Gastroesophageal sphincter (tissue), 4 donors: ENCODE data around the gene ROBO1. TPM values are rescaled to one million over a fixed set of nuclear protein-coding genes. Genes with fewer than 3 reads are reported as not detected.

Experiments
- ATAC-seq: fragments of 150-250 bp; one replicate; pipeline ENCODE4 v1.9.1; 2016; ENCODE audit warnings: mild to moderate bottlenecking, moderate library complexity
- H3K27ac ChIP-seq, 4 donors: fragments of 200-600 bp; sonication (generic) in 3 of 4; 1 replicate in 3 of 4; 2 replicates in 1 of 4; pipeline ENCODE4 v1.5.1; 2016 to 2019
- H3K27me3 ChIP-seq: fragments of 200-600 bp; sonication (generic); one replicate; pipeline ENCODE4 v1.5.1; 2019
- H3K36me3 ChIP-seq, 2 donors: fragments of 200-600 bp; sonication (generic); one replicate each; pipeline ENCODE4 v1.5.1; 2019; ENCODE audit warnings: control low read depth in 1 of 2
- H3K4me1 ChIP-seq, 3 donors: fragments of 200-600 bp; sonication (generic); 1 replicate in 2 of 3; 2 replicates in 1 of 3; pipeline ENCODE4 v1.5.1; 2016 to 2019; ENCODE audit warnings: control low read depth in 2 of 3
- H3K4me3 ChIP-seq, 2 donors: fragments of 200-600 bp; sonication (generic); one replicate each; pipeline ENCODE4 v1.5.1; 2019; ENCODE audit warnings: mild to moderate bottlenecking in 1 of 2, moderate library complexity in 1 of 2
- H3K9me3 ChIP-seq, 3 donors: fragments of 200-600 bp; sonication (generic); one replicate each; pipeline ENCODE4 v1.5.1; 2017 to 2019; ENCODE audit warnings: control low read depth in 2 of 3
- EP300 ChIP-seq: sonication (generic); formaldehyde crosslinking; IDR thresholded peaks from one replicate; pipeline ENCODE4 v1.6.1; 2017; ENCODE audit warnings: antibody characterized with exemption, mild to moderate bottlenecking
- POLR2A ChIP-seq, 2 donors: fragments of 450-650 bp; IDR thresholded peaks; one replicate each; pipeline ENCODE4 v1.6.1; 2017; ENCODE audit warnings: antibody characterized with exemption in 2 of 2, mild to moderate bottlenecking in 2 of 2, moderate library complexity in 1 of 2
- POLR2AphosphoS5 ChIP-seq: sonication (generic); formaldehyde crosslinking; IDR thresholded peaks from one replicate; pipeline ENCODE4 v1.6.1; 2017; ENCODE audit warnings: antibody characterized with exemption
- WGBS, 2 donors: methylation state at CpG; one replicate each; pipeline ENCODE4 v1.1.5; 2018; ENCODE audit warnings: low coverage in 1 of 2; 5-methylcytosine and 5-hydroxymethylcytosine counted together
- total RNA-seq, 4 donors: library from RNA; depleted of rRNA; stranded (reverse); fragments of >200 nt; gene quantifications; one replicate each; pipeline ENCODE4 v1.1.0, GENCODE V29; 2016
- TF ChIP-seq, protein P1 (sequence below), 4 experiments: fragments of 200-600 bp in 2 of 4; fragments of 450-650 bp in 2 of 4; sonication (generic) in 1 of 4; IDR thresholded peaks; one replicate each; pipeline ENCODE4 v1.5.1; 2017 to 2019; ENCODE audit warnings: antibody characterized with exemption in 4 of 4, mild to moderate bottlenecking in 2 of 4, moderate library complexity in 2 of 4

The ROBO1 gene
- total RNA-seq, 4 donors from 2014 or later: 9.7 to 15.3 (median 12.9) TPM

GRCh38 chr3:79477242-79477641, 290.6 kb downstream of the ROBO1 start:
- TF ChIP-seq EP300: no peak
- TF ChIP-seq, protein P1, sequence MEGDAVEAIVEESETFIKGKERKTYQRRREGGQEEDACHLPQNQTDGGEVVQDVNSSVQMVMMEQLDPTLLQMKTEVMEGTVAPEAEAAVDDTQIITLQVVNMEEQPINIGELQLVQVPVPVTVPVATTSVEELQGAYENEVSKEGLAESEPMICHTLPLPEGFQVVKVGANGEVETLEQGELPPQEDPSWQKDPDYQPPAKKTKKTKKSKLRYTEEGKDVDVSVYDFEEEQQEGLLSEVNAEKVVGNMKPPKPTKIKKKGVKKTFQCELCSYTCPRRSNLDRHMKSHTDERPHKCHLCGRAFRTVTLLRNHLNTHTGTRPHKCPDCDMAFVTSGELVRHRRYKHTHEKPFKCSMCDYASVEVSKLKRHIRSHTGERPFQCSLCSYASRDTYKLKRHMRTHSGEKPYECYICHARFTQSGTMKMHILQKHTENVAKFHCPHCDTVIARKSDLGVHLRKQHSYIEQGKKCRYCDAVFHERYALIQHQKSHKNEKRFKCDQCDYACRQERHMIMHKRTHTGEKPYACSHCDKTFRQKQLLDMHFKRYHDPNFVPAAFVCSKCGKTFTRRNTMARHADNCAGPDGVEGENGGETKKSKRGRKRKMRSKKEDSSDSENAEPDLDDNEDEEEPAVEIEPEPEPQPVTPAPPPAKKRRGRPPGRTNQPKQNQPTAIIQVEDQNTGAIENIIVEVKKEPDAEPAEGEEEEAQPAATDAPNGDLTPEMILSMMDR (IDR thresholded peaks at IDR 0.05): no peak
- TF ChIP-seq POLR2AphosphoS5: no peak
- TF ChIP-seq POLR2A (IDR thresholded peaks at IDR 0.05): no peak
- Histone ChIP-seq H3K36me3 (no peaks in the 10 kb centered on the region), H3K9me3 (no peaks in the 10 kb centered on the region), H3K27me3 (no peaks in the 10 kb centered on the region), H3K4me1 (no peaks in the 10 kb centered on the region), H3K27ac (no peak overlapping the region), H3K4me3 (no peak overlapping the region)
- WGBS, 2 donors: 27 to 65% methylated on average over 1 of the region's 1 CpG
- no peak for ATAC-seq

DNA sequence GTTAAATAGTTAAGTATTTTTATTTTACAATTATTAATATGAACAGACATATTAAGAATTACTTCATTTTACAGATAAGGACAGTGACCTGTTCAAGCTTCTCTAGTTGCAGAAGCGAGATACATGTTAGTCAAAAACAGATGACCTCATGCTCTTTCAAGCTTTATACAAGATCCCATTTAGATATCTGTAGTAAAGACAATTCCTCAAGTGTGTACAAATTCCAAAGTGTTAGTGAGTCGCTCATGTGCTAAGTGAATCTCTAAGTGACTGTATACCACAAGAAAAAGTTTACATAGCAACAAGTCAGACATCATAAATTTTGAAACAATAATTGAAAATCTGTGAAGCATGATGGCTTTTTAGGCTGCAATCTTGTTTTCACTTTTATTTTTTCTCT, 293.8 kb downstream of the ROBO1 start:
- Histone ChIP-seq H3K4me1 (no peaks in the 10 kb centered on the region), H3K9me3 (no peaks in the 10 kb centered on the region), H3K27me3 (no peaks in the 10 kb centered on the region), H3K27ac (no peak overlapping the region), H3K4me3 (no peak overlapping the region), H3K36me3 (no peaks in the 10 kb centered on the region)
- WGBS, 2 donors: 47 to 85% methylated on average over 2 of the region's 2 CpGs
- no peak for ATAC-seq
- TF ChIP-seq POLR2AphosphoS5: no peak
- no peak for TF ChIP-seq EP300
- TF ChIP-seq, protein P1 (IDR thresholded peaks at IDR 0.05): no peak
- no peak for TF ChIP-seq POLR2A (IDR thresholded peaks at IDR 0.05)

GRCh38 chr3:79467721-79468120, 300.1 kb downstream of the ROBO1 start:
- no peaks in the 10 kb centered on the region for H3K9me3 ChIP-seq
- H3K4me1 ChIP-seq: no peaks in the 10 kb centered on the region
- H3K4me3 ChIP-seq: no peak overlapping the region
- no peaks in the 10 kb centered on the region for H3K36me3 ChIP-seq
- H3K27ac ChIP-seq: no peak overlapping the region
- 73 to 80% methylated on average over 2 to 3 of the region's 3 CpGs for WGBS, 2 donors
- H3K27me3 ChIP-seq: peaks cover 3% of the 10 kb centered on the region
- ATAC-seq: no peak
- TF ChIP-seq EP300 (no peak), POLR2A (IDR thresholded peaks at IDR 0.05) (no peak)
- TF ChIP-seq, protein P1 (IDR thresholded peaks at IDR 0.05): no peak

DNA sequence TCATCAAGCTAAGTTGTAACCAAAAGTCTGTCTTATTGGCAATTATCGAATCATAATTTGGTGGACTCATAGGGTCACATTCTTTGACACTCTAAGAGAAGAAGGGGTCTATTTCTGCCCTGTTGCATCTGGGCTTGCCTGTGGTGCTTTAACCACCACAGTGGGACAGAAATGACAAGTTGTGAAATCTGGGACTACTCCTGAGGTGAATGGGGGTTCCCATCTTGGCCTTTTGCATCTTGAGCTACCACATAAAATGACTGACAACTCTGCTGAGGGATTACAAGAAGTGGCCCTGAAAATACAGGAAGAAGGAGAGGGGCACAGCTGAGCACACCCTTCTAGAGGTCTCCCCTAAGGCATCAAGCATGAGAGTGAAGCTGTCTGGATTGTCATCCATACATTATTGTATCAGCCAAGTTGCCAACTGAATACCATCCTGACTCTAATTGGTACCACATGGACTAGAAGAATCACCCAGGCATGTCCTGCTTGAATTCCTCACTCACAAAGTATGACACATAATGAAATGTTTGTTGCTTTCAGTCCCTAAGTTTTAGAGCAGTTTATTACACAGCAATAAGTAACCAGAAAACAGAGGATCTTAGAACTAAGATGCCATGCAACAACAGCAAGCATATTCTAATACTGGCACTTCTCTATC, 306.5 kb downstream of the ROBO1 start:
- Histone ChIP-seq H3K27me3 (no peaks in the 10 kb centered on the region), H3K4me1 (no peaks in the 10 kb centered on the region), H3K36me3 (no peaks in the 10 kb centered on the region), H3K9me3 (no peaks in the 10 kb centered on the region), H3K27ac (no peak overlapping the region), H3K4me3 (no peak overlapping the region)
- TF ChIP-seq EP300: no peak
- no peak for TF ChIP-seq POLR2AphosphoS5
- TF ChIP-seq, protein P1 (IDR thresholded peaks at IDR 0.05): no peak
- no peak for TF ChIP-seq POLR2A (IDR thresholded peaks at IDR 0.05)
- no peak for ATAC-seq
- 80 to 91% methylated on average over 1 of the region's 1 CpG for WGBS, 2 donors

- no peak for ATAC-seq
- H3K9me3 ChIP-seq: no peaks in the 10 kb centered on the region
- TF ChIP-seq POLR2AphosphoS5: no peak
- TF ChIP-seq EP300: no peak
- TF ChIP-seq, protein P1 (IDR thresholded peaks at IDR 0.05): no peak
- TF ChIP-seq POLR2A (IDR thresholded peaks at IDR 0.05): no peak
- H3K36me3 ChIP-seq: no peaks in the 10 kb centered on the region
- no peak overlapping the region for H3K27ac ChIP-seq
- 53 to 87% methylated on average over 2 of the region's 2 CpGs for WGBS, 2 donors
- H3K4me1 ChIP-seq: no peaks in the 10 kb centered on the region
- H3K4me3 ChIP-seq: no peak overlapping the region
- H3K27me3 ChIP-seq: no peaks in the 10 kb centered on the region
Measured at GRCh38 chr3:79453600-79453999, 314.2 kb downstream of the ROBO1 start.
